GM21390 (cell line): ENCODE measurements around the gene OR1K1.
"Not testable (repeated sequence)": the region's sequence is repeated elsewhere in the genome, so short reads cannot be mapped to it uniquely, and the experiment has no call there.

Experiments used
- ATAC-seq: cut with Tn5 transposase; IDR thresholded peaks from one replicate; pipeline ENCODE4 v1.9.1; 2021; ENCODE audit not compliant: unreplicated experiment

Gene OR1K1, protein sequence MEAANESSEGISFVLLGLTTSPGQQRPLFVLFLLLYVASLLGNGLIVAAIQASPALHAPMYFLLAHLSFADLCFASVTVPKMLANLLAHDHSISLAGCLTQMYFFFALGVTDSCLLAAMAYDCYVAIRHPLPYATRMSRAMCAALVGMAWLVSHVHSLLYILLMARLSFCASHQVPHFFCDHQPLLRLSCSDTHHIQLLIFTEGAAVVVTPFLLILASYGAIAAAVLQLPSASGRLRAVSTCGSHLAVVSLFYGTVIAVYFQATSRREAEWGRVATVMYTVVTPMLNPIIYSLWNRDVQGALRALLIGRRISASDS

DNA sequence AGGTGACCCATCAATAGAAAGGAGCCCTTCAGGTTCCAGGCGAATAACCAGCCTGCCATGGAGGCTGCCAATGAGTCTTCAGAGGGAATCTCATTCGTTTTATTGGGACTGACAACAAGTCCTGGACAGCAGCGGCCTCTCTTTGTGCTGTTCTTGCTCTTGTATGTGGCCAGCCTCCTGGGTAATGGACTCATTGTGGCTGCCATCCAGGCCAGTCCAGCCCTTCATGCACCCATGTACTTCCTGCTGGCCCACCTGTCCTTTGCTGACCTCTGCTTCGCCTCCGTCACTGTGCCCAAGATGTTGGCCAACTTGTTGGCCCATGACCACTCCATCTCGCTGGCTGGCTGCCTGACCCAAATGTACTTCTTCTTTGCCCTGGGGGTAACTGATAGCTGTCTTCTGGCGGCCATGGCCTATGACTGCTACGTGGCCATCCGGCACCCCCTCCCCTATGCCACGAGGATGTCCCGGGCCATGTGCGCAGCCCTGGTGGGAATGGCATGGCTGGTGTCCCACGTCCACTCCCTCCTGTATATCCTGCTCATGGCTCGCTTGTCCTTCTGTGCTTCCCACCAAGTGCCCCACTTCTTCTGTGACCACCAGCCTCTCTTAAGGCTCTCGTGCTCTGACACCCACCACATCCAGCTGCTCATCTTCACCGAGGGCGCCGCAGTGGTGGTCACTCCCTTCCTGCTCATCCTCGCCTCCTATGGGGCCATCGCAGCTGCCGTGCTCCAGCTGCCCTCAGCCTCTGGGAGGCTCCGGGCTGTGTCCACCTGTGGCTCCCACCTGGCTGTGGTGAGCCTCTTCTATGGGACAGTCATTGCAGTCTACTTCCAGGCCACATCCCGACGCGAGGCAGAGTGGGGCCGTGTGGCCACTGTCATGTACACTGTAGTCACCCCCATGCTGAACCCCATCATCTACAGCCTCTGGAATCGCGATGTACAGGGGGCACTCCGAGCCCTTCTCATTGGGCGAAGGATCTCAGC is at the start of gene OR1K1:
Gene OR1K1, plus strand, starts transcription at position 58 of the 995 bp plus-strand sequence. Its CDS starts 0 bp downstream, at position 58.
- no peak for ATAC-seq

DNA sequence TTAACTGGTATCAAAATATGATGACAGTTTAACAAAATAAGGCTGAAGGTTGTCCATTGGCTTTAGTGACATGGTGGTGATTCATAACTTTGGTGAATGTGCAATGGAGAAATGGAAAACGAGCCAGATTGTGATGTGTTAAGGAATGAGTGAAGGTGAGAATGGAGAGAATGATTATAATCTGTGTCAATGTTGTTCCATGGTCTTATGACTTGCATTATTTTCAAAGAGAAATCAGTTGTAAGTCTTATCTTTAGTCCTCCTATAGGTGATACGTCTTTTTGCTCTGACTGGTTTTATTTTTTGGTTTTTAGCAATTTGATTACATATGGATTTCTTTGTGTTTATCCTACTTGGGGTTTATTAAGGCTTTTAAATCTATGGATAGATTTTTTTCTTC is 45.1 kb upstream of the OR1K1 start:
- ATAC-seq = no peak

DNA sequence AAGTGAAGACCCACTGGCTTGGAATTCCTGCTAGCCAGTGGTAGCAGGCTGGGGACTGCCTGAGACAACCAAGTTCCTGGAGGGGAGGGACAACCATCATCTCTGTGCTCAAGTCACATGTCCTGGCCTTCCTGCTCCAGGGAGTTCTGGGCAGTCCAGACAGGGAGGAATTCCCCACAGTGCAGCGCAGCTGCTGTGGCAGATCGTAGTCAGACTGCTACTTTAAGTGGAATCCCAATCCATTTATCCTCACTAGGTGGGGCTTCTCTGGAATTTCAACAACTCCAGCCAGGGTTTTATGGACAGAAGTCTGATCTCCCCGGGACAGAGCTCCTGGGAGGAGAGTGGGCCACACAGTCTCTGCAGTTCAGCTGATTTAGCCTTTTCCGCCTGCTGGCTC is 32.1 kb upstream of the OR1K1 start:
- no peak for ATAC-seq

DNA sequence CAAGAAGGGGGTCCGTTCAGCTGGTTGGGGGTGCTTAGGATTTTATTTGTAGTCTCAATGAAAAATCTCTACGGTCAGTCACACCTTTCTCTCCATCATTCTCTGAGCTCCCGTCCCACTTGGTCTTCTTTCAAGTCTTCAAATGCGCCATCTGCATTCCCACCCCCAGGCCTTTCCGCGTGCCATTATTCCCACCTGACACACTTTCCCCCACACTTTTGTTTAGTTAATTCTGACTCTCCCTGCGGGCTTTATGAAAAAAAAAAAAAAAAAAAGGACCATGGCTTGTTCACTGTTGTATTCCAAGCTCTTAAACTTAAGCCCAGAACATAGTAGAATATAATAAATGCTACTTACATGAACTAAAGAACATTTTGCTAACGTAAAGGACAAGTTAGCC is 22.9 kb upstream of the OR1K1 start:
- ATAC-seq = no peak

DNA sequence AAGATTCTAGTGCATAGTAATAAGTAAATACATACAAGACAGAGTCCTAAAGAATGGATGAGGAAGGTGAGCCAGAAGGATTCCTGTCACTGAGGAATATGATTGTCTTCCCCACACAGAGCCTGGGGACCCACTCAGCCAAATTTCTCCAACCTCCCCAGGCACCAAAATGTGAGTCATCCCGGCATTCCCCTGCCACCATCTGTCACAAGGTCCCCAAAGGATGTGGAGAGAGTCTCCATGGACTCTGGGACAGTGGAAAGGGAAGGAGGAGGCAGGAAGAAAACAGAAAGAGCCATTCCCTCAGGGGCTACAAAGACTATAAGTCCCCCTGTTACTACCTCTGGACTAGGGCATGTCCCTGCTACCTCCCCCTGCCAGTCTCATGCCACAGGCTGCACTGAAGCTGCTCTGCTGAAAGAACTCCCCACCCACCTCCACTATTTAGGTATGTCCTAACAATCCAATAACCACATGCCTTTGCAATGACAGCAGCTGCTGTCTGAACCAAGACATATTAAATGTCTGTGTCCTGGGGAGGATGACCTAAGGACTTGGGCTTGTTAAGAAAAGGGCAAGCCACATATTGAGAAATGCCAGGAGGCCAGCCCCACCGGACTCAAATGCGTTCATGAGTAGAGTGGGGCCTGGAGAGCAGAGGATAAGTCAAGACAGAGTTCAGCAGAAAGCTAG is 21.8 kb upstream of the OR1K1 start:
- ATAC-seq = no peak

DNA sequence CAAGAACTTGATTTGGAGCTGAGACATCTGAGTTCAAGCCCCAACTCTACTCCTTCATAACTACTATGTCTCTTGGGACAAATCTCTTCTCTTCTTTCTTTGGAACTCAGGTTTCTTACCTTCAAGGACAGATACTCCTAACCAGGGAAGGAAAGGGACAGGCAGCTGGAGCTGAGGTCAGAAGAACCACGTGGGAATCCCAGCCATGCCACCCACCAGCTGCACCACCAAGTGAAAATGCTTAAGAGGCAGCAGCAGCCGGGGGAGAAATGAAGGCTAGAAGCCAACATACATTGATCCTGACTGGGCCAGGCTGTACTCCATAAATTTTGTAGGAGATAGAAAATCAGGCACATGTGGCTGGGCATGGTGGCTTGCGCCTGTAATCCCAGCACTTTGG is 20.7 kb upstream of the OR1K1 start:
- no peak for ATAC-seq

DNA sequence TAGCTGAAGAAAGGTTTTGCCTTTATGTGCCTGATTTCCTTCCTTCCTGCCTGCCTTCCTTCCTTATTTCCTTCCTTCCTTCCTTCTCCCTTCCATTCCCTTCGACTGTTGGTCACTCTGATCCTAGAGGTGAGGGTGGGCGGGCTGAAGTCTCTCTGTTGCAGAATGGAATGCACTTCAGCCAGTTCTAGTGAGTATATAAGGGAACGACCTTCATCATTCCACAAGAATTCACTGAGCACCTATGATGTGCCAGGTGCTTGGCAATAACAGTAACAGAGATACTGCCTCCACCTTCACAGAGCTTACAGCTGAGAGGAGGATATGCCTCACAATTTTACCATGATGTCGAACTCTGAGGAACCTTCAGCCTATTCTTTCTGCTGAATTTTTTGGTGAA is 19.9 kb upstream of the OR1K1 start:
- ATAC-seq = no peak

DNA sequence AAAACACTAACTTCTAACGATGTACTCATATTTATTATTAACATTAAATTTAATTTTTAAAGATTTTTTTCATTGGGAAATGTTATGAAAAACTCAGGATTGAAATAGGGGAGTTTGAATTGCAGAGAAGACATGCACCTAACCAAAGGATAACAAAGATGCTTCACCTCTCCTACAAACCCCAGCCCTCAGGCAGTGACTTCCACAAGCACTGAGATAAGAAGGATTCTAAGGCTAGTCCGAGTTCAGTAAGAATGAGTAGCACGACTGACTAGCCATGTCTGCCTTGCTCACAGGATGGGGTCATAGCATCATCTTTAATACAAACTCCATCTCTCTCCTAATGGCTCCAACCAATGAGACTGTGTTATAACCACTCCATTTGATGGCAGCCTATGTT is 18.3 kb upstream of the OR1K1 start:
- ATAC-seq = no peak

DNA sequence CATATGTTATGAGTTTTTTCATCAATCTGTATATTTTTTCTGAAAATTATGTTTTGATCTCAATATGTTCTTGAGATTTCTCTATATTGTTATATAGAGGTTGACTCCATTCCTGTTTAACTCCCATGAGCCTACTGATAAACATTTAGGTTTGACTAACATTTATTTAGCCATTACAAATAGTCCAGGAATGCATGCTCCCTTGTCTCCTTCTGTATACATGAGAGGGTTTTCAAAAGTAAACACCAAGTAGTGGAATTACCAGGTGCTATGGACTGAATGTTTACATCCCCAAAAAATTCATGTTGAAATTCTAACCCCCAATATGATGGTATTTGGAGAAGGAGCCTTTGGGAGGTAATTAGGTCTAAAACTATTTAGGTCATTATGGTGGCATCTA is 14.7 kb upstream of the OR1K1 start:
- no peak for ATAC-seq

DNA sequence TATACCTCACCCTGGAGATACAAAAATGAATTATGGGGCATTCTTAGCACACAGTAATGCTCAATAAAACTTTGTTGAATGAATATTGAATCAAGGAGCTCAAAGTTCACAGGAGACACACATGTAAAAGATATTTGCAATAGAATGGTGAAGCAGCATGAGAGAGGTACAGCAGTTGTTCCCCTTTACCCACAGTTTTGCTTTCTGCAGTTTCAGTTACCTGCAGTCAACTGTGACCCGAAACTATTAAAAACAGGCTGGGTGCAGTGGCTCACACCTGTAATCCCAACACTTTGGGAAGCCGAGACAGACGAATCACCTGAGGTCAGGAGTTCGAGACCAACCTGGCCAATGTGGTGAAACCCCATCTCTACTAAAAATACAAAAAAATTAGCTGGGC is 13.6 kb upstream of the OR1K1 start:
- no peak for ATAC-seq

DNA sequence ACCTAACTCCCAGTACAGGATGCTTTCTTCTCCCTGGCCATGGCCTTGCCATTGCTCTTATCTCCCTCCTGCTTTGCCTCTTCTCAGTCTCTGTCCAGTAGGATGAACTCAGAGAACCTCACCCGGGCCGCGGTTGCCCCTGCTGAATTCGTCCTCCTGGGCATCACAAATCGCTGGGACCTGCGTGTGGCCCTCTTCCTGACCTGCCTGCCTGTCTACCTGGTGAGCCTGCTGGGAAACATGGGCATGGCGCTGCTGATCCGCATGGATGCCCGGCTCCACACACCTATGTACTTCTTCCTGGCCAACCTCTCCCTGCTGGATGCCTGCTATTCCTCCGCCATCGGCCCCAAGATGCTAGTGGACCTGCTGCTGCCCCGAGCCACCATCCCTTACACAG is 11.1 kb upstream of the OR1K1 start, which contains the start of gene OR5C1:
Gene OR5C1, plus strand, starts transcription at position 103 of the 400 bp plus-strand sequence. Its CDS starts 0 bp downstream, at position 103.
- ATAC-seq = no peak

DNA sequence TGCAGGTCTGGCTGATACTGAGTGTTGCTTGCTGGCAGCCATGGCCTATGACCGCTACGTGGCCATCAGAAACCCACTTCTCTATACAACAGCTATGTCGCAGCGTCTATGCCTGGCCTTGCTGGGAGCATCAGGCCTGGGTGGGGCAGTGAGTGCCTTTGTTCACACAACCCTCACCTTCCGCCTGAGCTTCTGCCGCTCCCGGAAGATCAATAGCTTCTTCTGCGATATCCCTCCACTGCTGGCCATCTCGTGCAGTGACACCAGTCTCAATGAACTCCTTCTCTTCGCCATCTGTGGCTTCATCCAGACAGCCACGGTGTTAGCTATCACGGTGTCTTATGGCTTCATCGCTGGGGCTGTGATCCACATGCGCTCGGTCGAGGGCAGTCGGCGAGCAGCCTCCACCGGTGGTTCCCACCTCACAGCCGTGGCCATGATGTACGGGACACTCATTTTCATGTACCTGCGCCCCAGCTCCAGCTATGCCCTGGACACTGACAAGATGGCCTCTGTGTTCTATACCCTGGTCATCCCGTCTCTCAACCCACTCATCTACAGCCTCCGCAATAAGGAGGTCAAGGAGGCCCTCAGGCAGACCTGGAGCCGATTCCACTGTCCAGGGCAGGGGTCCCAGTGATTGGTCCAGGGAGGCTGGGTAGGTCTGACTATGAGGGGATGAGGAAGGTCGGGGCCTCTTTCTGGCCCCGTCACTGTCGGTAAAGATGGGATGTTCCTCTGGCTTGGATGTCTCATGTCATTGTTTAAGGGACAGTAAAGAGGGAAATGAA is 10.5 kb upstream of the OR1K1 start:
- ATAC-seq = no peak

DNA sequence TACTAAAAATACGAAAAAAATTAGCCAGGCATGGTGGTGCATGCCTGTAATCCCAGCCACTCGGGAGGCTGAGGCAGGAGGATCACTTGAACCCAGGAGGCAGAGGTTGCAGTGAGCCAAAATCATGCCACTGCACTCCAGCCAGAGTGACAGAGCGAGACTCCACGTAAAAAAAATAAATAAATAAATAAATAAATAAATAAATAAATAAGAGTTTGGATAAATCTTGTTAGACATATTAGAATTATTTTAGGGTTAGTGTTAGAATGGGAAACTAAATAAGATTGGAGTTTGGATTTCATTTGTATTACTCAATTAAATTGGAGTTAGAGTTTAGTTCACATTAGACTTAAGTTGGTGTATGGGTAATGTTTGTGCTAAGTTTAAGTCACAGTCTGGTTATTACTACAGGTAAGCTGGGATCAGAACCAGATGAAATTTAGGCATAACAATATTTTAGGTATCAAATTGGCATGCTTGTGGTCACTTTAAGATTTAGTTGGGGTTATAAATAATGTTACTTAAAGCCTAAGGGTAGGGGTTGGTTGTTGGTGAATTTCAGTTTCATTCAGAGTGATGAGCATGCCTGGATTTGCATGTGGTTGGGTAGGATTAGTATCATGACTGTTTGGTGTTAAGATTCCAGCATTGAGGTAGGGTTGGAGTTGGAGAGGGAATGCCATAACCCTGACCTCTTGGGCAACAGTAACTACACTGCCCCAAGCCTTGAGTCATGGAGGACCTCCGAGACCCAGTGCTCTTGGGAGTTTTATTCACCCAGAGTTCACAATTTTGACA is 7.9 kb upstream of the OR1K1 start:
- no peak for ATAC-seq

DNA sequence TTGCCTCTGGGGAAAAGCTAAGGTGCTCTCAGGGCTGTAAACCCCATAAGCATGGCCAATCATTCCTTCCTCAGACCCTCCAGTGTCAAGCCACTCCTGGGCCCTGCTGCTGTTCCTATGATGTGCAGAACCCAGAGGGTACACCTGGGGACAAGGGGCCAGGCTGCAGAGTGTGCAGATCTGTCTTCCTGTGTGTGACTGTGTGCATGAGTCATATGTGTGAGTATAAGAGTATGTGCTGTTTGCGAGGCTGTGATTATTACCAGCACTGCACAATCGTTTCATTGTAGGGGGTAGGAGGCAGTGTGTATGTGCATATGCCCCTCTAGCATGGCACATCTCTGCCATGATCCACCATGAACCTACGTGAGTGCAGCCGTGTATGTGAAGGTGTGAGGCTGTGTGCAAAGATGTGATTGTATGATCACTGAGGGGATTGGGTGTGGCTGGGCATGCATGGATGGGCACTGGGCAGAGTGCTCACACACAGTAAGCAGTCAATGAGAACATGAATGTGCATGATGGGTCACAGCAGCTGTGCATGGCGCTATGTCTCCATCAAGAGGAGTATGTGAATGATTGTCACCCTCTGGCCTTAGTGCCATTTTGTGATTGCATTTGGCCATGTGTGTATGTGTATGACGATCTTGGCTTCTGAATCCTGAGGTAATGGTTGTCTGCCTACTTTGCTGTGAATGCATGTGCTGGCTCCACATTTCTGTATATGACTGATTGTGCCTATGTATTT is 2.4 kb upstream of the OR1K1 start:
- no peak for ATAC-seq

DNA sequence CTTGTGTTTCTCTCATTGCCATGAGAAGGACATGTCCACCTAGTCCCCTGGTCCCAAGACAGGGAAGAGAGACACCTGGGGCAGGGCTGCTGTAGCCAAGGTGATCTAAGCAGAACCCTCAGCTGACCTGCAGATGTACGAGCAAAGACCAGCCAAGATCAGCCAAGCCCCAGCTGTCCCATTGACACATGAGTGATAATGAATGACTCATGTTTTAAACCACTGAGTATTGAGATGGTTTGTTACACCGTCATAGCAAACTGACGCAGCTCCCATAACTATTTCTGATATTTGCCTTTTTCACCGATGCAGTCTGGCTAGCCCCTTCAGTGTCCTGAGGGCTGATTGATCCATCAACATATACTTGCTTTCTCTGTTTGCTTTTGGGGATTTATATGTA is 6.7 kb downstream of the OR1K1 start:
- ATAC-seq = no peak

DNA sequence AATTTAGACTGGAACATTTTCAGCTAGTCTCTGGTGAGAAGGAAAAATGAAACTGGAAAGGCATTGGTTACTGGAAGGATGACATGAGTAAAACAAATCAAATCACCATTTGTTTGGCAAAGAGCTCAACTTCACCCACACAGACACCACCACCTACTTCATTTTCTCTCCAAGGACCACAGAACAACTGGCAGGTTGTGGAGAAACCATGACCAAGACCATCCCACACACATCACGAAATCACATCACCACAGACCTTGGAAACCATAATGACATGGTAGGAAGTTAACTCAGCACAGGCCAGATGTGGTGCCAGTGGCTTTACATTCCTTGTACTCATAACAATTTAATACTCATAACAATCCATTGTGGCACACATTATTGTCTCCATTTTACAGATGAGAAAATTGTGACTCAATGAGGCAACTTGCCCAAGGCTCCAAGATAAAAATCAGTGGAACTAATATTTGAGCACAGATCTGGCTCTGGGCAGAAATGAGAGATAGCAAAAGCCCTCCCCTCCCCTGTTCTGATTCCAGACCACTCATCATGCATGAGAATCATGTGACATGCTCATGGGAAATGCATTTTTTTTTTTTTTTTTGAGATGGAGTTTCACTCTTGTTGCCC is 7.5 kb downstream of the OR1K1 start:
- ATAC-seq = no peak

DNA sequence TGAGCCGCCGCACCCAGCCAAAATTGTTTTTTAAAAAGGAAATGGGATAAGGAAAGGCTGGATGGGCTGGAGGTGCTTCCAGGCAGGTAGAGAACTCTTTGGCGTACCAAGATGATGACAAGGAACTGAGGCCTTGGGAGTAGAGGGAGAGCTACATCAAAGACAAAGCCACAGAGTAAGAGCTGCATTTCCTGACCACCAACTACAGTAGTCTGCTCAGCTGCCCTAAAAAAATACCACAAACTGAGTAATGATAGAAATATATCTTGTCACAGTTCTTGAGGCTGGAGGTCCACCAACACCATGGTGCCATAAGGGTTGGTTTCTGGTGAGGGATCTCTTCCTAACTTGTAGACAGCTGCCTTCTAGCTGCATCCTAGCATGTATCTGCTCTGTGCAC is 8.2 kb downstream of the OR1K1 start:
- no peak for ATAC-seq

DNA sequence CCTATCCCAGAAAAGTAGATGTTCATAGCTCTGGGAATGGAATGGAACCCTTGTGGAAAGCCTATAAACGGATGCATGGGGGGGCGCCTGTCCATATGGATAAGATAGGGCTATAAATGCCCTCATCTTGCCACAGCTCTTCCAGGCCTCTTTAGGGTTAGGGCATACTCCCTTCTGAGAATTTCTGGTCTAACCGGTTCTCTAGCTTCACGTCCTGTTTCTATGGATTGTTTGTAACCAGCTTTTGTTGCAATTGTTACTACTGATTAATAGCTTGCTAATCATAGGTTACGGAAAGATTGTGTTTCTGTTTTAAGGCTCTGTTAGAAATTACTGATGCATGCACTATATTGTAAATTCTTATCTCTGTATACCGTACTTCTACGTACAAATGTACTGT is 9.3 kb downstream of the OR1K1 start:
- ATAC-seq = not testable (repeated sequence)
